ENCODE measurements around the gene PPT1. TPM values are rescaled to one million over a fixed set of nuclear protein-coding genes. Genes with fewer than 3 reads are reported as not detected.

The PPT1 gene
- total RNA-seq, 4 donors from 2014 or later: 9.6 to 23.4 (median 11.6) TPM

- no peaks in the 10 kb centered on the region for H3K9me3 ChIP-seq
- H3K27ac ChIP-seq: no peak overlapping the region
- H3K4me3 ChIP-seq: no peak overlapping the region
- H3K36me3 ChIP-seq: no peaks in the 10 kb centered on the region
- H3K4me1 ChIP-seq: no peaks in the 10 kb centered on the region
- H3K27me3 ChIP-seq: no peaks in the 10 kb centered on the region
- TF ChIP-seq CTCF (IDR thresholded peaks at IDR 0.05): no peak
- no peak for TF ChIP-seq POLR2A (IDR thresholded peaks at IDR 0.05)
- DNase-seq: no peak
These were observed 36.2 kb upstream of the PPT1 start for GRCh38 chr1:40133312-40133665.

- H3K27ac ChIP-seq: no peak overlapping the region
- no peaks in the 10 kb centered on the region for H3K9me3 ChIP-seq
- H3K27me3 ChIP-seq: no peaks in the 10 kb centered on the region
- DNase-seq: no peak
- no peaks in the 10 kb centered on the region for H3K36me3 ChIP-seq
- H3K4me3 ChIP-seq: no peak overlapping the region
- TF ChIP-seq CTCF (IDR thresholded peaks at IDR 0.05) (no peak), POLR2A (IDR thresholded peaks at IDR 0.05) (no peak)
- H3K4me1 ChIP-seq: no peaks in the 10 kb centered on the region
These were observed 35.6 kb upstream of the PPT1 start for GRCh38 chr1:40132383-40133311.

GRCh38 chr1:40130892-40131291, 33.8 kb upstream of the PPT1 start:
- Histone ChIP-seq H3K4me3 (no peak overlapping the region), H3K27me3 (no peaks in the 10 kb centered on the region), H3K27ac (no peak overlapping the region), H3K4me1 (no peaks in the 10 kb centered on the region), H3K9me3 (no peaks in the 10 kb centered on the region), H3K36me3 (no peaks in the 10 kb centered on the region)
- TF ChIP-seq CTCF (IDR thresholded peaks at IDR 0.05): no peak
- no peak for TF ChIP-seq POLR2A (IDR thresholded peaks at IDR 0.05)
- no peak for DNase-seq

- TF ChIP-seq POLR2A (IDR thresholded peaks at IDR 0.05) (no peak), CTCF (IDR thresholded peaks at IDR 0.05) (no peak)
- Histone ChIP-seq H3K4me3 (no peak overlapping the region), H3K4me1 (no peaks in the 10 kb centered on the region), H3K36me3 (no peaks in the 10 kb centered on the region), H3K27ac (no peak overlapping the region), H3K27me3 (no peaks in the 10 kb centered on the region), H3K9me3 (no peaks in the 10 kb centered on the region)
- no peak for DNase-seq
These were observed 25.8 kb upstream of the PPT1 start for GRCh38 chr1:40122855-40123254.

- Histone ChIP-seq H3K4me3 (no peak overlapping the region), H3K4me1 (no peaks in the 10 kb centered on the region), H3K27me3 (no peaks in the 10 kb centered on the region), H3K27ac (no peak overlapping the region), H3K36me3 (no peaks in the 10 kb centered on the region), H3K9me3 (no peaks in the 10 kb centered on the region)
- no peak for DNase-seq
- TF ChIP-seq POLR2A (IDR thresholded peaks at IDR 0.05) (no peak), CTCF (IDR thresholded peaks at IDR 0.05) (no peak)
These were observed 23.1 kb upstream of the PPT1 start for GRCh38 chr1:40120128-40120527.
